IMR-90 (cell line): ENCODE data around the gene VPS37B.

Experiments
- CEBPB ChIP-seq: IDR thresholded peaks from 2 replicates; pipeline ENCODE4 v1.6.1; 2012; ENCODE audit warnings: low read depth, low read length, improper control_type of control experiment
- CTCF ChIP-seq: conservative IDR thresholded peaks from 2 replicates; pipeline ENCODE4 v1.5.1; 2012; ENCODE audit warnings: mild to moderate bottlenecking, low read depth, low read length, improper control_type of control experiment
- POLR2A ChIP-seq: IDR thresholded peaks from 2 replicates; pipeline ENCODE4 v1.6.1; 2012; ENCODE audit warnings: mild to moderate bottlenecking, low read depth, low read length
- RAD21 ChIP-seq: IDR thresholded peaks from 2 replicates; pipeline ENCODE4 v1.6.1; 2012; ENCODE audit warnings: low read length, improper control_type of control experiment
- RCOR1 ChIP-seq: IDR thresholded peaks from 2 replicates; pipeline ENCODE4 v1.6.1; 2012; ENCODE audit warnings: mild to moderate bottlenecking, low read length, improper control_type of control experiment; ENCODE audit not compliant: insufficient replicate concordance
- USF2 ChIP-seq: fragments of 150-350 bp; IDR thresholded peaks from 2 replicates; pipeline ENCODE4 v1.6.1; 2017; ENCODE audit warnings: mild to moderate bottlenecking, antibody characterized with exemption, low read length, low read depth

- no peak for TF ChIP-seq CTCF
- no peak for TF ChIP-seq POLR2A
- TF ChIP-seq RCOR1, result no peak
- TF ChIP-seq RAD21, result no peak
- no peak for TF ChIP-seq USF2
- TF ChIP-seq CEBPB, result no peak
These were observed 22.4 kb downstream of the VPS37B start for GRCh38 chr12:122873540-122873939.
